Suprapubic skin (tissue), 4 donors: ENCODE results near the gene COL18A1. TPM values are rescaled to one million over a fixed set of nuclear protein-coding genes. Genes with fewer than 3 reads are reported as not detected.
"Not testable (repeated sequence)": the region's sequence is repeated elsewhere in the genome, so short reads cannot be mapped to it uniquely, and the experiment has no call there.

Experiments
- DNase-seq, 2 donors: peaks; one replicate each; pipeline ENCODE4 v3.0.0-alpha.2; 2019; ENCODE audit warnings: low spot score in 2 of 2
- H3K27ac ChIP-seq: fragments of 200-600 bp; sonication (generic); one replicate; pipeline ENCODE4 v1.5.1; 2019
- H3K27me3 ChIP-seq: fragments of 200-600 bp; sonication (generic); one replicate; pipeline ENCODE4 v1.5.1; 2019
- H3K36me3 ChIP-seq: fragments of 200-600 bp; sonication (generic); one replicate; pipeline ENCODE4 v1.5.1; 2019
- H3K4me1 ChIP-seq: fragments of 200-600 bp; sonication (generic); one replicate; pipeline ENCODE4 v1.5.1; 2019
- H3K4me3 ChIP-seq: fragments of 200-600 bp; sonication (generic); one replicate; pipeline ENCODE4 v1.5.1; 2019; ENCODE audit warnings: mild to moderate bottlenecking
- H3K9me3 ChIP-seq: fragments of 200-600 bp; sonication (generic); one replicate; pipeline ENCODE4 v1.5.1; 2019
- EP300 ChIP-seq: sonication (generic); formaldehyde crosslinking; IDR thresholded peaks from one replicate; pipeline ENCODE4 v1.6.1; 2017; ENCODE audit warnings: antibody characterized with exemption
- POLR2A ChIP-seq, 2 donors: fragments of 450-650 bp; IDR thresholded peaks; one replicate each; pipeline ENCODE4 v1.6.1; 2017; ENCODE audit warnings: antibody characterized with exemption in 2 of 2, mild to moderate bottlenecking in 2 of 2, moderate library complexity in 2 of 2
- POLR2AphosphoS5 ChIP-seq, 3 donors: sonication (generic); formaldehyde crosslinking; IDR thresholded peaks; one replicate each; pipeline ENCODE4 v1.6.1; 2017; ENCODE audit warnings: antibody characterized with exemption in 3 of 3
- WGBS: methylation state at CpG from one replicate; pipeline ENCODE4 v1.1.5; 2018; 5-methylcytosine and 5-hydroxymethylcytosine counted together
- total RNA-seq, 4 donors: library from RNA; depleted of rRNA; stranded (reverse); fragments of >200 nt; gene quantifications; one replicate each; pipeline ENCODE4 v1.1.0, GENCODE V29; 2016
- TF ChIP-seq, protein P1 (sequence below), 2 donors: fragments of 200-600 bp in 1 of 2; fragments of 450-650 bp in 1 of 2; sonication (generic) in 1 of 2; IDR thresholded peaks; one replicate each; pipeline ENCODE4 v1.5.1; 2016 to 2019; ENCODE audit warnings: antibody characterized with exemption in 2 of 2, mild to moderate bottlenecking in 1 of 2, moderate library complexity in 1 of 2

Gene COL18A1
- total RNA-seq, 4 donors from 2014 or later: 71.9 to 157 (median 101) TPM

DNA sequence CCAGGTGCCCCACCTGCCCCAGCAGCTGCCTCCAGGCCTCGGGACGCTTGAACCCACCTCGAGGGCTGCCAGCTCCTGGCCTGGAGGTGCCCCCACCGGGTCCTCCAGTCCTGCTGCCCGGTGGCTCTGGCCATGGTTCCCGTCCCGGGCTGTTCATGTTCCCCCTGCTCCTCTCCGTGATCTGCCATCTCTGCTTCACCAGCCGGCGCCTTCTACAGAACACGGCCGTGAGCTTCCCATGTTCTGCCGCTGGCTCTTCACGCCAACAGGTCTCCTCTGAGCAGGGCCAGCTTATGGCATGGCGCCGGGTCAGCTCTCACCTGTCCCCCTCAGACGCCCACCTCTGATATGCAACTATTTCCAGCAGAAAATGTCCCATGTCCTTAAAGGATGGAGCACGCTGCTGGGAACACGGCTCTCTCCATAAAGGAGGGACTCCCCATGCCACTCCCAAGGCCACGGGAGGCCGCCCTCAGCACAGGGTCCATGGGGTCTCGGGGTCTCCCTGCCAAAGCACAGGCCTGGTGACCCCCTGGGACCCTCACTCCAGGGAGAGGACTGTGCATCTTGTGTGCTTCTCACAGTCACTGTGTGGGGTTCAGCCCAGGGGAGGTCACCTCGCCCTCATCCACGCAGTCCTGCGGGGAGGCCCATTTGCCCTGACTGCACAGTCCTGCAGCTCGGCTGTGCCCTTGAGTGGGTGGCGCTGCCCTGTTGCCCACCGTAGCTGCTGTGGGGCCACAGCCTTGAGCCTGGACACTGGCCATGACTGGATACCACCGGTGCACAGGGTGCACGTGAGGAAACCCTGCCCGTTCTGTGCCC lies 36.7 kb downstream of the COL18A1 start:
- TF ChIP-seq EP300: no peak
- H3K36me3 ChIP-seq: no peaks in the 10 kb centered on the region
- no peak for DNase-seq
- no peaks in the 10 kb centered on the region for H3K27me3 ChIP-seq
- H3K9me3 ChIP-seq: no peaks in the 10 kb centered on the region
- no peak overlapping the region for H3K4me3 ChIP-seq
- H3K27ac ChIP-seq: no peak overlapping the region
- peaks cover 22% of the 10 kb centered on the region for H3K4me1 ChIP-seq
- 94% methylated on average over 17 of the region's 31 CpGs for WGBS

DNA sequence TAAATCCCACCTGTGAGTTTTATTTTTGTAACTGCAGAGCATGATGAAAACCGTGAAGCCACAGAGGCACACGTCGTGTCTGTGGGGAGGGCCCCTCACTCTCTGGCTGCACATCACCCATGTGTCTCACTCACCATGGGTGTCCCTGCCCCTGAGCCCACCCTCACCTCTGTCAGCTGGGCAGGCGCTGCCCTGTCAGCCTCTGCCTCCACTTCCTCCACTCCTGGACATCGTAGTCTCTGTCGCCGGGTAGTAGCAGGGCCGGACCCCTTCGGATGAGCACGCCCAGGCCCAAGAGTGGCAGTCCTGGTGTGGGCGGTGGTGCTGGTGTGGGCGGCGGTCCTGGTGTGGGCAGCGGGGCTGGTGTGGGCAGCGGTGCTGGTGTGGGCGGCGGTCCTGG lies 37.3 kb downstream of the COL18A1 start:
- no peak for DNase-seq
- TF ChIP-seq, protein P1, sequence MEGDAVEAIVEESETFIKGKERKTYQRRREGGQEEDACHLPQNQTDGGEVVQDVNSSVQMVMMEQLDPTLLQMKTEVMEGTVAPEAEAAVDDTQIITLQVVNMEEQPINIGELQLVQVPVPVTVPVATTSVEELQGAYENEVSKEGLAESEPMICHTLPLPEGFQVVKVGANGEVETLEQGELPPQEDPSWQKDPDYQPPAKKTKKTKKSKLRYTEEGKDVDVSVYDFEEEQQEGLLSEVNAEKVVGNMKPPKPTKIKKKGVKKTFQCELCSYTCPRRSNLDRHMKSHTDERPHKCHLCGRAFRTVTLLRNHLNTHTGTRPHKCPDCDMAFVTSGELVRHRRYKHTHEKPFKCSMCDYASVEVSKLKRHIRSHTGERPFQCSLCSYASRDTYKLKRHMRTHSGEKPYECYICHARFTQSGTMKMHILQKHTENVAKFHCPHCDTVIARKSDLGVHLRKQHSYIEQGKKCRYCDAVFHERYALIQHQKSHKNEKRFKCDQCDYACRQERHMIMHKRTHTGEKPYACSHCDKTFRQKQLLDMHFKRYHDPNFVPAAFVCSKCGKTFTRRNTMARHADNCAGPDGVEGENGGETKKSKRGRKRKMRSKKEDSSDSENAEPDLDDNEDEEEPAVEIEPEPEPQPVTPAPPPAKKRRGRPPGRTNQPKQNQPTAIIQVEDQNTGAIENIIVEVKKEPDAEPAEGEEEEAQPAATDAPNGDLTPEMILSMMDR (IDR thresholded peaks at IDR 0.05): no peak
- TF ChIP-seq POLR2A (IDR thresholded peaks at IDR 0.05) (no peak), EP300 (no peak), POLR2AphosphoS5 (IDR thresholded peaks at IDR 0.05) (no peak)
- no peak overlapping the region for H3K4me3 ChIP-seq
- WGBS: 92% methylated on average over 5 of the region's 17 CpGs
- no peaks in the 10 kb centered on the region for H3K36me3 ChIP-seq
- no peaks in the 10 kb centered on the region for H3K27me3 ChIP-seq
- no peaks in the 10 kb centered on the region for H3K9me3 ChIP-seq
- peaks cover 20% of the 10 kb centered on the region for H3K4me1 ChIP-seq
- no peak overlapping the region for H3K27ac ChIP-seq

DNA sequence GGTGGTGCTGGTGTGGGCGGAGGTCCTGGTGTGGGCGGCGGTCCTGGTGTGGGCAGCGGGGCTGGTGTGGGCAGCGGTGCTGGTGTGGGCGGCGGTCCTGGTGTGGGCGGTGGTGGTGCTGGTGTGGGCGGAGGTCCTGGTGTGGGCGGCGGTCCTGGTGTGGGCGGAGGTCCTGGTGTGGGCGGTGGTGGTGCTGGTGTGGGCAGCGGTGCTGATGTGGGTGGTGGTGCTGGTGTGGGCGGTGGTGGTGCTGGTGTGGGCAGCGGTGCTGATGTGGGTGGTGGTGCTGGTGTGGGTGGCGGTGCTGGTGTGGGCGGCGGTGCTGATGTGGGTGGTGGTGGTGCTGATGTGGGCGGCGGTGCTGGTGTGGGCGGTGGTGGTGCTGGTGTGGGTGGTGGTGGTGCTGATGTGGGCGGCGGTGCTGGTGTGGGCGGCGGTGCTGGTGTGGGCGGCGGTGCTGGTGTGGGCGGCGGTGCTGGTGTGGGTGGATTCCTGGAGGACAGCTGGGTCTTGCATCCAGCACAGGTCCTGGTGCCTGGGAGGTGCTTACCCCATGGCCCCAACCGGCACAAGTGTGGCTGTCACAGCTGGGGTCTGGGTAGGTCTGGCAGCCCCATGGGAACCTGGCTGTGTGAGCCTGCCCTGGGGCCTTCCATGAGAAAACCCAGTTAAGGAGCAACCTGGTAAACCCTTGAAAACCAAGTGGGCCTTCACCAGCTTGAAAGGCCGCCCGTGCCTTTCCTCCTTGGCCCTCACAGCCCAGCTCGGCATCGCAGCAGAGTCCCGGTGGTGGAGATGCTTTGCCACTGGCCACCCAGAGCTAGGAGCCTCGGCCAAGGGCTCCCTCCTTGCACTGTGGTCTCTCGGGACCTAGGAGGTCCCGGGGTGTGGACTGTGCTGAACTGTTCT lies 38.0 kb downstream of the COL18A1 start:
- H3K4me1 ChIP-seq: peaks cover 20% of the 10 kb centered on the region
- H3K36me3 ChIP-seq: not testable (repeated sequence)
- WGBS: 89% methylated on average over 37 of the region's 39 CpGs

DNA sequence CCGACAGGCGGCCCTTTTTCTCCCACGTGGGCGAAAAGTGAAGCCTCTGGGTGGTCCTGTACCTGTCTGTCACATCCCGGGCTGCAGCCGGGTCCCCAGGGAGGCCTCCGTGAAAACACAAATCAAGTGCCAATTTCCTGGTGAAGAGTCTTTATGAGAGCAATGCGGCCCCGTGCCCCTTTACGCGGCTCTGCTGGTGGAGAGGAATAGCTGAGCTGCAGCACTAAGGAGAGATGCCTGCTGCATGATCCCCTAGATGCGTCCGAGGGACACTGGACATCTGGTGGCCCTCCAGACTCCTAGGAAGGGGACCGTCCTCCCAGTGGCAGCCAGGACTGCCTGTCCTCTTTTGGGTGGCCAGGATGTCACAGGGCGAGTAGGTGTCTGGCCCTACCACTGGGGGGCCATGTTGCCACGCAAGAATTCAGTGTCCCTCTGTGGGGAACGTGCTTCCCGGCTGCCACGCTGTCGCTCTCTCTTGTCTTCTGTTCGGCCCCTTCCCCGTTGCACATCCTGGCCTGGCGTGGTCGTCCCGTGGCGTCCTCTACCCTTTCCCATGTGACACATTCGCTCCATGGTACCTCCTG lies 38.7 kb downstream of the COL18A1 start:
- Histone ChIP-seq H3K4me3 (no peak overlapping the region), H3K36me3 (no peaks in the 10 kb centered on the region), H3K27me3 (no peaks in the 10 kb centered on the region), H3K4me1 (peaks cover 15% of the 10 kb centered on the region), H3K9me3 (no peaks in the 10 kb centered on the region), H3K27ac (no peak overlapping the region)
- 92% methylated on average over 22 of the region's 27 CpGs for WGBS
- no peak for DNase-seq
- no peak for TF ChIP-seq EP300
- no peak for TF ChIP-seq POLR2A (IDR thresholded peaks at IDR 0.05)
- TF ChIP-seq POLR2AphosphoS5 (IDR thresholded peaks at IDR 0.05): no peak
- TF ChIP-seq, protein P1 (IDR thresholded peaks at IDR 0.05): no peak

More for the DNA sequence above, 38.0 kb downstream of the COL18A1 start:
- DNase-seq, H3K9me3 ChIP-seq, H3K27me3 ChIP-seq, H3K4me3 ChIP-seq, H3K27ac ChIP-seq: not testable (repeated sequence)

DNA sequence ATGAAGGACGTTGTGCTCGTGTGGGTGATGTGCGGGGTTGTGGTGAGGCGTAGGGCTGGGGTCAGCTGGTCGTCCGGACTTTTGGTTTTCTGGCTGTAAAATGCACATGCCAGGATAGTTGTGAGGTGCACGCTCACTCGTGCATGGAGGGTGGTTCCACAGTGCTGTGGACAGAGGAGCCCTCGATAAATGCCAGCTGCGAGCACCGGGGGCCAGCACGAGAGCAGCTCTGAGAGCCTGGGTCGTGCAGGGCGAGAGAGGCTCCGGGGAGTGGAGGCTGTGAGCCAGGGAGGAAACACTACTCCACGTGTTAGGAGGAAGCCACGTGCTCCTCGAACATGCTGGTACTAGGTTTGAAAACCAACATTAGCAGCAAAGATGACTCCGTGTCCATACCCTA lies 39.4 kb downstream of the COL18A1 start:
- 73% methylated on average over 19 of the region's 19 CpGs for WGBS
- no peak overlapping the region for H3K4me3 ChIP-seq
- no peaks in the 10 kb centered on the region for H3K36me3 ChIP-seq
- H3K27ac ChIP-seq: no peak overlapping the region
- no peaks in the 10 kb centered on the region for H3K27me3 ChIP-seq
- no peak for TF ChIP-seq EP300
- TF ChIP-seq, protein P1 (IDR thresholded peaks at IDR 0.05): no peak
- no peak for TF ChIP-seq POLR2A (IDR thresholded peaks at IDR 0.05)
- no peak for TF ChIP-seq POLR2AphosphoS5 (IDR thresholded peaks at IDR 0.05)
- no peaks in the 10 kb centered on the region for H3K9me3 ChIP-seq
- DNase-seq: no peak
- peaks cover 14% of the 10 kb centered on the region for H3K4me1 ChIP-seq

DNA sequence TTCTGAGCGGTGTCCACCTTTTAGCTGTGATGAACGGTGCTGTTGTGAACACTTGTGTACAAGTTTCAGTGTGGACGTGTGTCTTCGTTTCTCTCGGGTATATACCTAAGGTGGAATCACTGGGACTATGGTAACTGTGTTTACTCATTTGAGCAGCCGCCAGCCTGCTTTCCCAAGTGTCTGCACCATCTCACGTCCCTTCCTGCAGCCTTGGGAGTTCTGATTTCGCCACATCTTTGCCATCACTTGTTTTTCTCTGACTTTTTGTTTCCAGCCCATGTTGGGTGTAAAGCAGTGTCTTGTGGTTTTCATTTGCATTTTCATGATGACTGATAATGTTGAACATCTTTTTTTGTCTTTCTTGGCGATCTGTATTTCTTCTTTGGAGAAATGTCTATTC lies 40.4 kb downstream of the COL18A1 start:
- Histone ChIP-seq H3K4me3 (no peak overlapping the region), H3K27ac (no peak overlapping the region), H3K36me3 (no peaks in the 10 kb centered on the region), H3K9me3 (no peaks in the 10 kb centered on the region), H3K27me3 (no peaks in the 10 kb centered on the region), H3K4me1 (peaks cover 15% of the 10 kb centered on the region)
- TF ChIP-seq, protein P1 (IDR thresholded peaks at IDR 0.05): no peak
- no peak for TF ChIP-seq POLR2A (IDR thresholded peaks at IDR 0.05)
- TF ChIP-seq EP300: no peak
- no peak for TF ChIP-seq POLR2AphosphoS5 (IDR thresholded peaks at IDR 0.05)
- DNase-seq: no peak
- WGBS: 88% methylated on average over 9 of the region's 9 CpGs
